Neural cell (in vitro differentiated cells): ENCODE results near the gene USP22. TPM values are rescaled to one million over a fixed set of nuclear protein-coding genes. Genes with fewer than 3 reads are reported as not detected.

ENCODE experiments used
- H2AFZ ChIP-seq: fragments of 200-600, 300-800 bp; sonication (generic), shearing (Covaris generic); 2 replicates; pipeline ENCODE4 v1.6.0; 2014; ENCODE audit warnings: low read depth, mild to moderate bottlenecking, antibody characterized with exemption, low read length, moderate library complexity
- H3F3A ChIP-seq: fragments of 200-600 bp; shearing (Covaris generic); 2 replicates; pipeline ENCODE4 v1.6.1; 2016; ENCODE audit warnings: mild to moderate bottlenecking, moderate library complexity, mixed read lengths, antibody characterized with exemption, low read length; ENCODE audit not compliant: insufficient read depth, poor library complexity, severe bottlenecking
- H3K27ac ChIP-seq: fragments of 200-600, 300-800 bp; sonication (generic), shearing (Covaris generic); 2 replicates; pipeline ENCODE4 v1.5.1; 2014; ENCODE audit warnings: mild to moderate bottlenecking, low read length, moderate library complexity
- H3K27me3 ChIP-seq: fragments of 300-800, 200-600 bp; sonication (generic), shearing (Covaris generic); 2 replicates; pipeline ENCODE4 v1.6.0; 2014; ENCODE audit warnings: mild to moderate bottlenecking, low read depth, low read length, moderate library complexity; ENCODE audit not compliant: insufficient read depth
- H3K36me3 ChIP-seq: fragments of 300-800, 200-600 bp; sonication (generic), shearing (Covaris generic); 2 replicates; pipeline ENCODE4 v1.5.1; 2014; ENCODE audit warnings: mild to moderate bottlenecking, antibody characterized with exemption, low read length, moderate library complexity; ENCODE audit not compliant: insufficient read depth
- H3K4me2 ChIP-seq: fragments of 300-800, 200-600 bp; sonication (generic), shearing (Covaris generic); 2 replicates; pipeline ENCODE4 v1.6.0; 2014; ENCODE audit warnings: mild to moderate bottlenecking, low read length
- H3K4me3 ChIP-seq: fragments of 300-800, 200-600 bp; sonication (generic), shearing (Covaris generic); 2 replicates; pipeline ENCODE4 v1.5.1; 2014; ENCODE audit warnings: mild to moderate bottlenecking, low read length, moderate library complexity
- H3K79me2 ChIP-seq: fragments of 200-600 bp; shearing (Covaris generic); replicated peaks from 2 replicates; pipeline ENCODE4 v1.6.0; 2014; ENCODE audit warnings: mild to moderate bottlenecking, low read length, moderate library complexity; ENCODE audit not compliant: insufficient read depth
- H3K9ac ChIP-seq: fragments of 300-800, 200-600 bp; sonication (generic), shearing (Covaris generic); 2 replicates; pipeline ENCODE4 v1.6.1; 2016; ENCODE audit warnings: mild to moderate bottlenecking, low read length, mixed read lengths
- H3K9me2 ChIP-seq: fragments of 200-600 bp; shearing (Covaris generic); 2 replicates; pipeline ENCODE4 v1.6.1; 2016; ENCODE audit warnings: mild to moderate bottlenecking, low read length, mixed read lengths; ENCODE audit not compliant: insufficient read depth
- H3K9me3 ChIP-seq: fragments of 200-600, 300-800 bp; sonication (generic), shearing (Covaris generic); 2 replicates; pipeline ENCODE4 v1.6.1; 2016; ENCODE audit warnings: mild to moderate bottlenecking, mixed run types, low read length, moderate library complexity, mixed read lengths
- H4K20me1 ChIP-seq: fragments of 200-600 bp; shearing (Covaris generic); 2 replicates; pipeline ENCODE4 v1.6.1; 2016; ENCODE audit warnings: mild to moderate bottlenecking, mixed run types; ENCODE audit not compliant: insufficient read depth
- CTCF ChIP-seq: fragments of 450-650 bp; IDR thresholded peaks from 2 replicates; pipeline ENCODE4 v1.5.1; 2014; ENCODE audit warnings: antibody characterized with exemption, mild to moderate bottlenecking, moderate library complexity; ENCODE audit not compliant: poor library complexity, severe bottlenecking
- EP300 ChIP-seq: fragments of 450-650 bp; conservative IDR thresholded peaks from 2 replicates; pipeline ENCODE4 v1.6.1; 2014; ENCODE audit warnings: antibody characterized with exemption, mild to moderate bottlenecking, moderate library complexity; ENCODE audit not compliant: poor library complexity, severe bottlenecking
- EZH2 ChIP-seq: fragments of 200-600, 300-800 bp; shearing (Covaris generic), sonication (generic); IDR thresholded peaks from 2 replicates; pipeline ENCODE4 v1.6.1; 2014; ENCODE audit warnings: antibody characterized with exemption, low read length, borderline replicate concordance, mild to moderate bottlenecking; ENCODE audit not compliant: insufficient read depth, poor library complexity, severe bottlenecking
- MXI1 ChIP-seq: fragments of 450-650 bp; conservative IDR thresholded peaks from 2 replicates; pipeline ENCODE4 v1.6.1; 2014; ENCODE audit warnings: antibody characterized with exemption, mild to moderate bottlenecking; ENCODE audit not compliant: poor library complexity, severe bottlenecking
- POLR2AphosphoS5 ChIP-seq: IDR thresholded peaks from 2 replicates; pipeline ENCODE4 v1.6.1; 2012
- RAD21 ChIP-seq: fragments of 450-650 bp; conservative IDR thresholded peaks from 2 replicates; pipeline ENCODE4 v1.6.1; 2014; ENCODE audit warnings: antibody characterized with exemption, mild to moderate bottlenecking, moderate library complexity
- SMC3 ChIP-seq: fragments of 450-650 bp; conservative IDR thresholded peaks from 2 replicates; pipeline ENCODE4 v1.6.1; 2014; ENCODE audit warnings: antibody characterized with exemption, mild to moderate bottlenecking, moderate library complexity; ENCODE audit not compliant: poor library complexity
- TAF1 ChIP-seq: IDR thresholded peaks from 2 replicates; pipeline ENCODE4 v1.6.1; 2012; ENCODE audit warnings: low read depth
- polyA minus RNA-seq: library from RNA; depleted of rRNA, polyadenylated mRNA; stranded (reverse); fragments of >200 nt; gene quantifications from 2 replicates; pipeline ENCODE4 v1.2.3, GENCODE V29; 2014
- polyA plus RNA-seq: library from polyadenylated mRNA; depleted of rRNA; stranded (reverse); fragments of >200 nt; gene quantifications from 2 replicates; pipeline ENCODE4 v1.2.3, GENCODE V29; 2014
- TF ChIP-seq, protein P1 (sequence below): IDR thresholded peaks from 2 replicates; pipeline ENCODE4 v1.6.1; 2012; ENCODE audit warnings: borderline replicate concordance

The USP22 gene
- 269 and 274 TPM in 2 replicates for polyA plus RNA-seq
- 638 and 676 TPM in 2 replicates for polyA minus RNA-seq

DNA sequence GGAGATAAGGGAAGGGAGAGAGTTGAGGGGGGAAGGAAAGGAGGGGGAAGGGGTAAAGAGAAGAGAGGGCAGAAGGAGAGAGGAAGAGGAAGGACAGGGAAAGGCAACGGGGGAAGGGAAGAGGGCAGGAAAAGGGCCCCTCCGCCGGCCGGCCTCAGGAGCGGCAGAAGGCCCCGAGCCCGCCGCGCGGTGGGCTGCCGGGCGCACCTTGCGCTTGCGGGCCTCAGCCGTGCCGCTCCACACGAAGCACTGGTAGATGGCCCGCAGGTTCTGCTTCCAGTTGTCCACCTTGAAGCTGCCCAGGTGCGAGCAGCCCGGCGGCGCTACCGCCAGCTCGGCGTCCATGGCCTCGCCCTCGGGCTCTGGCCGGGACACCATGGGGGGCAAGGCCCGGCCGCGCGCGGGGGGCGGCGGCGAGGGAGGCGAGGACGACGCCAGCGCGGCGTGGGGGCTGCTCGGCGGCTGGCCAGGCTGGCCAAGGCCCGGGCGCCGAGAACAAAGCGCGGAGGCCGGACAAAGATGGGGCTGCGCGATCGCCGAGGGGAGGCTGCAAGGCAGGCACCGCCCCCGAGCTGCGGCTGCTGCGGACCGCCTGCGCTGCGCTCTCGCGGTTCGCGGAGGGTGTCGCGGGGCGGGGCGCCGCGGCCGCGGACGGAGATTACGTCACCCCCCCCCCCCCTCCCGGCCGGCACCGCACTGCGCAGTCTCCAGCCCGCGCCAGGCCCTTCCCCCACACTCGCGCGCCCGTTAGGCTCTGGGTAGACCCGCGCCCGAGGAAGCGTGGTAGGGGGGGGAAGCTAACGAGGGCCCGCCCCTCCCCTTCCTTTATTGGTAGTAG is at the start of gene USP22:
Gene USP22 (minus strand): TSS at position 554 of the 838 bp plus-strand sequence. CDS start 176 bp downstream, at position 378.
- H3K9me3 ChIP-seq = no peaks in the 10 kb centered on the region
- H3F3A ChIP-seq = peaks cover 8% of the 10 kb centered on the region
- H3K9me2 ChIP-seq = no peaks in the 10 kb centered on the region
- H3K27ac ChIP-seq = peak within 1 kb of the TSS; percentile 98
- peak within 1 kb of the TSS; percentile 100 for H3K9ac ChIP-seq
- H3K36me3 ChIP-seq = peaks cover under 1% of the 10 kb centered on the region
- H3K4me3 ChIP-seq = peak within 1 kb of the TSS; percentile 96
- TF ChIP-seq SMC3 (peak; percentile 23), POLR2AphosphoS5 (peak; percentile 98), EZH2 (no peak), EP300 (peak; percentile 58), MXI1 (peak; percentile 57), RAD21 (peak; percentile 20), TAF1 (no peak)
- TF ChIP-seq, protein P1, sequence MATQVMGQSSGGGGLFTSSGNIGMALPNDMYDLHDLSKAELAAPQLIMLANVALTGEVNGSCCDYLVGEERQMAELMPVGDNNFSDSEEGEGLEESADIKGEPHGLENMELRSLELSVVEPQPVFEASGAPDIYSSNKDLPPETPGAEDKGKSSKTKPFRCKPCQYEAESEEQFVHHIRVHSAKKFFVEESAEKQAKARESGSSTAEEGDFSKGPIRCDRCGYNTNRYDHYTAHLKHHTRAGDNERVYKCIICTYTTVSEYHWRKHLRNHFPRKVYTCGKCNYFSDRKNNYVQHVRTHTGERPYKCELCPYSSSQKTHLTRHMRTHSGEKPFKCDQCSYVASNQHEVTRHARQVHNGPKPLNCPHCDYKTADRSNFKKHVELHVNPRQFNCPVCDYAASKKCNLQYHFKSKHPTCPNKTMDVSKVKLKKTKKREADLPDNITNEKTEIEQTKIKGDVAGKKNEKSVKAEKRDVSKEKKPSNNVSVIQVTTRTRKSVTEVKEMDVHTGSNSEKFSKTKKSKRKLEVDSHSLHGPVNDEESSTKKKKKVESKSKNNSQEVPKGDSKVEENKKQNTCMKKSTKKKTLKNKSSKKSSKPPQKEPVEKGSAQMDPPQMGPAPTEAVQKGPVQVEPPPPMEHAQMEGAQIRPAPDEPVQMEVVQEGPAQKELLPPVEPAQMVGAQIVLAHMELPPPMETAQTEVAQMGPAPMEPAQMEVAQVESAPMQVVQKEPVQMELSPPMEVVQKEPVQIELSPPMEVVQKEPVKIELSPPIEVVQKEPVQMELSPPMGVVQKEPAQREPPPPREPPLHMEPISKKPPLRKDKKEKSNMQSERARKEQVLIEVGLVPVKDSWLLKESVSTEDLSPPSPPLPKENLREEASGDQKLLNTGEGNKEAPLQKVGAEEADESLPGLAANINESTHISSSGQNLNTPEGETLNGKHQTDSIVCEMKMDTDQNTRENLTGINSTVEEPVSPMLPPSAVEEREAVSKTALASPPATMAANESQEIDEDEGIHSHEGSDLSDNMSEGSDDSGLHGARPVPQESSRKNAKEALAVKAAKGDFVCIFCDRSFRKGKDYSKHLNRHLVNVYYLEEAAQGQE = no peak
- peak within 1 kb of the TSS; percentile 11 for H2AFZ ChIP-seq
- no peaks in the 10 kb centered on the region for H3K27me3 ChIP-seq
- peaks cover 41% of the 10 kb centered on the region for H4K20me1 ChIP-seq
- H3K79me2 ChIP-seq = peaks cover 48% of the 10 kb centered on the region
- peak within 1 kb of the TSS; percentile 86 for H3K4me2 ChIP-seq

- no peak overlapping the region for H3K9ac ChIP-seq
- H3K4me3 ChIP-seq = no peak overlapping the region
- no peaks in the 10 kb centered on the region for H3K9me2 ChIP-seq
- no peaks in the 10 kb centered on the region for H3K36me3 ChIP-seq
- H3K27me3 ChIP-seq = no peaks in the 10 kb centered on the region
- H3K27ac ChIP-seq = no peak overlapping the region
- no peaks in the 10 kb centered on the region for H3K9me3 ChIP-seq
- H2AFZ ChIP-seq = no peak overlapping the region
- no peak overlapping the region for H3K4me2 ChIP-seq
- no peaks in the 10 kb centered on the region for H4K20me1 ChIP-seq
- no peaks in the 10 kb centered on the region for H3K79me2 ChIP-seq
- TF ChIP-seq POLR2AphosphoS5 = no peak
- no peak for TF ChIP-seq TAF1
- TF ChIP-seq RAD21 = no peak
- no peak for TF ChIP-seq MXI1
- no peak for TF ChIP-seq EZH2
- TF ChIP-seq SMC3 = no peak
- TF ChIP-seq CTCF = no peak
- no peak for TF ChIP-seq EP300
- TF ChIP-seq, protein P1 = no peak
- H3F3A ChIP-seq = no peaks in the 10 kb centered on the region
Measured at GRCh38 chr17:21090902-21091618, 48.2 kb upstream of the USP22 start.
